Amygdala (tissue), 56 donors: ENCODE data around the gene GRID1.

Experiments used
- DNase-seq, 56 donors: peaks; one replicate each; lab custom pipeline; 2025; lab: John Stamatoyannopoulos, UW

The GRID1 gene

GRCh38 chr10:86321568-86321967 lies 45.0 kb downstream of the GRID1 start:
- peak in 23 of 56 donors; percentile 19 to 67 (median 39) for DNase-seq

GRCh38 chr10:86319676-86320075 lies 46.9 kb downstream of the GRID1 start:
- no peak for DNase-seq

- no peak for DNase-seq
Observed at GRCh38 chr10:86317949-86318725, 48.5 kb downstream of the GRID1 start.

GRCh38 chr10:86316990-86317389 lies 49.6 kb downstream of the GRID1 start:
- no peak for DNase-seq

GRCh38 chr10:86316274-86316835 lies 50.2 kb downstream of the GRID1 start:
- DNase-seq, result peak in 1 of 56 donors; percentile 25

- DNase-seq, result no peak
Observed at GRCh38 chr10:86315549-86315942, 51.0 kb downstream of the GRID1 start.

- DNase-seq, result peak in 1 of 56 donors; percentile 36
Observed at GRCh38 chr10:86314616-86315548, 51.7 kb downstream of the GRID1 start.

DNA sequence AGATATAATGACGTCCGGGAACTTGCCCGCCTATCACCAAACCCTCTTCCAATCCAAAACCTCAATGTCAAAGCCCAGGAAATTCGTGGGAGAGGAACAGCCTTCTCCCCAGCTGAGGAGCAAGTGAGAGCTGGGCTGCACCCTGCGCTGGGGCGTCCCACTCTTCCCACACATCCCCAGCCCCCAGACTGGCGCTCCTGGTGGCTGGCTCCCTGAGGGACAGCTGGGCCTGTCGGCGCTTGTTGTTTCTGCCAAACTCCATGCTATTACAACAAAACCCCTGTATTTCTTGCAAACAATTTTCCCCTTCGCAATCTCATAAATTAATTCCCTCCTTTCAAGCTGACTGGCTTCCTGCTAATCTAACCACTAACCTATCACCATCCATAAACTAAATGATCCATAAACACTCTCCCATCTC lies 53.0 kb downstream of the GRID1 start:
- peak in 25 of 56 donors; percentile 12 to 67 (median 43) for DNase-seq

- peak in 3 of 56 donors; percentile 12 to 27 (median 27) for DNase-seq
Observed at GRCh38 chr10:86312701-86313270, 53.8 kb downstream of the GRID1 start.

- peak in 1 of 56 donors; percentile 29 for DNase-seq
Observed at GRCh38 chr10:86311906-86312305, 54.7 kb downstream of the GRID1 start.

DNA sequence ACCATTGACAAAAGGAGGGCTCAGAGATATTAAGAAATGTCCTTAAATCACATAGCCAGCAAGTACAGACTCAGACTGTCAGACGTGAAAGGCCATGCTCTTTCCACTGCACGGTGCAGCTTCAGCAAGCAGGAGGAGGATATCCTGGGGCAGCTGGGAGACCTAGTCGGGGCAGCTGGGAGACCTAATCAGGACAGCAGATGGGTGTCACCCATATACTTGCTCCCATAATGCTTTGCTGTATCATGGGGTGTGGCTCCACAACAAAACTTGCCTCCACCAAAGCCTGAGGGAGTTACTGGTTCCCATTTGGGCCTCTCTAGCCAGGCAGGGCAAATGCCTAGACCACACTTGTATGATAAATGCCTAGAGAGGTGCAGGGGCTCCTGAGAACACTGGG lies 55.4 kb downstream of the GRID1 start:
- no peak for DNase-seq

DNA sequence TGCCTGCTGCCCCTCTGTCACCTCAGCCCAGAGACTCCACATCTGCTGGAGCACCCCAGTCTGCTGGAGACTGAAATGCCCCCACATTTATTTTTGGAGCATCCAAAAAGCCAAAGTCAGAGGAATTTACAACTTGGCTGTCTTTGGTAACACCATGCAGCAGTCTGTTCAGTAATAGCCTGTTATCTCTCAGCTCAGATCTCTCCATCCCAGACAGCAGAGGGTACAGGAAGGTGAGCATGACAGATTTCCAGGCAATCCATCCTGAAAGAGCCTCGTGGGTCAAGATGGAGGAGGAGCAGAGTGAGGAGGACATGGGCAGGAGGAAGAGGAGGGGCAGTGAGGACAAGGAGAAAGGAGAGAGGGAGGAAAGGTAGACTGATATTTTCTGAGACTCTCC lies 55.9 kb downstream of the GRID1 start:
- DNase-seq, result no peak

DNA sequence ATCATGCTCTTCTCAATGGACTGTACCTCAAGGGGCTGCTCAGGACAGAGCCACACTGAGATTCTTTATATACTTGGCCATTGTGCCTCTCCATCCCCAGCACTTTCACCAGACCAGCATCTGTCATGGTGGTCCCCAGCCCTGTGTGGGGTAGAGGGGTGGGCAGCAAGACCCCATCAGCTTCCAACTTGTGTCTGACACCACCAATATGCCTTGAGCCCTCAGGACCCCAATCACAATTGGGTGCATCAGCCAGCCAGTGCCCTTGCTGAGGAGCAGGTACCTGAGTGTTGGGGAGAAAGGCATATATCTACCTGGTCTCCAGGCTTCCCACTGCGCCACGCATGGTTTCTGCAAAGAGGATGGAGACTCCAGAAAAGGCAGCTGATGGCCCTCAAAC lies 56.3 kb downstream of the GRID1 start:
- DNase-seq, result no peak

DNA sequence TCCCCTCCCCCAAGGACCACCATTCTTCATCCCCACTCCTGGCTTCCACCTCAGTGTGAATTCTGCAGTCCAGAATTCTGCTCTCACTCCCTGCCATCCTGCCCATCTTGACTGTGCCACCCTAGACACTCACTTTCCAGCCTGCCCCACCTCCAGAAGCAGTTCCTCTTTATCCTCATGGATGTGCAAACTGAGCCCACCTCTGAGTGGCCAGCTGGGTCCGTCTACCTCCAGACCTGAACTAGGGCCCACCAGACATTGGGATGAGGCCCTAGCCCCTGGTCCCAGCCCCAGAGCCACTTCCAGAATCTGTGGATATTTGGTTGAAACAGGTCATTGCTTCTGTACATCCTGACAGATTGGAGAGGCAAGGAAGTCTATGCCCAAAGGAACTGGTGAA lies 58.5 kb downstream of the GRID1 start:
- DNase-seq, result no peak

DNA sequence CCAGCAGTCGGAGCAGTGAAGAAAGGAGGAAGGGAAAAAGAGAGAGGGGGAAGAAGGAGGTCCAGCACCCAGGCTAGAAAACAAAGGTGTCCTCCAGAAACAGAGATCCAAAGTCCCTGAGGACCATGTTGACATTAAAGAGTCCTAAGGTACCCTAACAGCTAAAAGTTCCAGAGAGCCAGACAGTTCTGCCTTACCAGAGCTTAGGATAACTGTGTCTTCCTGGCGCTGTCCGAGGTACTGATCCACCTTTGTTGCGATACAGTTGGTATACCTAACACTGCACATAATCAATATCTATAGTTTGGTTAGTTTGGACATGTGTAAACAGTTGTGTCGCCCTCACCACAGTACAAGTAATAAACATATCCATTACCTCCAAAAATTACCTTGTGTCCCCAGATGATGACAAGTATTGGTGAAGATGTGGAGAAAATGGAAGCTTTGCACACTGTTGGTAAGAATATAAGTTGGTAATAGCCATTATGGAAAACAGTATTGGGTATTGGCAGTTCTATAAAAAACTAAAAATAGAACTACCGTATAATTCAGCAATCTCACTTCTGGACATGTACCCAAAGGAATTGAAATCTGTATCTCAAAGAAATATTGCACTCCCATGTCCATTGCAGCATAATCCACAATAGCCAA lies 59.8 kb downstream of the GRID1 start:
- no peak for DNase-seq

- DNase-seq, result no peak
Observed at GRCh38 chr10:86305521-86305920, 61.1 kb downstream of the GRID1 start.

DNA sequence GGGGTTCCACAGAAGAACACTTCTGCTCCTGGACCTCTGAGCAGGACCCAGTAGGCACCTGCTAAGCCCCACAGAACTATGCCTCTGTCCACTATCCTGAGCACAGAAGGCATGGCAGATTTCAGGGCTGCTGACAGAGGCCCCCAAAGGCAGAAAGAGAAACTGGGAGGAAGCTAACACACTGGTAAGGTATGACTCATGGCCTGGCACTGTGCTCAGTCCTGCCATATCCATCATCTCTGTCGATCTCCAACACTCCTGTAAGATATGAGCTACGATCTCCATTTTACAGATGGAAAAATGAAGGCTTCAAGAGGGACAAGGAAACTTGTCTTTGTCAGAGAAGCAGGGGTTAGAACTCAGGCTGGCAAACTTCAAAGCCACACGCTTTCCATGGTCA lies 62.2 kb downstream of the GRID1 start:
- DNase-seq, result no peak

- DNase-seq, result no peak
Observed at GRCh38 chr10:86303626-86304025, 63.0 kb downstream of the GRID1 start.

- no peak for DNase-seq
Observed at GRCh38 chr10:86301971-86302370, 64.6 kb downstream of the GRID1 start.
